ENCODE data around the gene MCCC2. TPM values are rescaled to one million over a fixed set of nuclear protein-coding genes. Genes with fewer than 3 reads are reported as not detected.
A peak's percentile ranks its signal among the peaks of the same experiment; 100 is the strongest.

MCCC2 gene
- total RNA-seq, 2 experiments from 2014 or later = 60.0 to 60.4 TPM

DNA sequence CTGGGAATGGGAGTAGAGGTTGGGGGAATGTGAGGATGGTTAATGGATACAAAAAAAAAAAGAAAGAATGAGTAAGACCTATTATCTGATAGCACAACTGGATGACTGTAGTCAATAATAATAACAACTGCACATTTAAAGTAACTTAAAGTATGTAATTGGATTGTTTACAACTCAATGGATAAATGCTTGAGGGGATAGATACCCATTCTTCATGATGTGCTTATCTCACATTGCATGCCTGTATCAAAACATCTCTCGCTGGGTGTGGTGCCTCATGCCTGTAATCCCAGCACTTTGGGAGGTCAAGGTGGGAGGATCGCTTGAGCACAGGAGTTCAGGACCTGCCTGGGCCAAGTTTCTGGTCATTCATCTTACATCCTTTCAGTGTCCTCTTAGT lies 34.6 kb downstream of the MCCC2 start:
- ATAC-seq (no peak), DNase-seq (no peak)
- H3K27me3 Mint-ChIP-seq = no peaks in the 10 kb centered on the region
- H3K4me1 Mint-ChIP-seq (ENCODE audit: low read depth) = peaks cover 26% of the 10 kb centered on the region
- intact Hi-C loops (cut with micrococcal nuclease) = no loop called here
- no peak overlapping the region for H3K4me3 Mint-ChIP-seq
- TF ChIP-seq, protein P1, sequence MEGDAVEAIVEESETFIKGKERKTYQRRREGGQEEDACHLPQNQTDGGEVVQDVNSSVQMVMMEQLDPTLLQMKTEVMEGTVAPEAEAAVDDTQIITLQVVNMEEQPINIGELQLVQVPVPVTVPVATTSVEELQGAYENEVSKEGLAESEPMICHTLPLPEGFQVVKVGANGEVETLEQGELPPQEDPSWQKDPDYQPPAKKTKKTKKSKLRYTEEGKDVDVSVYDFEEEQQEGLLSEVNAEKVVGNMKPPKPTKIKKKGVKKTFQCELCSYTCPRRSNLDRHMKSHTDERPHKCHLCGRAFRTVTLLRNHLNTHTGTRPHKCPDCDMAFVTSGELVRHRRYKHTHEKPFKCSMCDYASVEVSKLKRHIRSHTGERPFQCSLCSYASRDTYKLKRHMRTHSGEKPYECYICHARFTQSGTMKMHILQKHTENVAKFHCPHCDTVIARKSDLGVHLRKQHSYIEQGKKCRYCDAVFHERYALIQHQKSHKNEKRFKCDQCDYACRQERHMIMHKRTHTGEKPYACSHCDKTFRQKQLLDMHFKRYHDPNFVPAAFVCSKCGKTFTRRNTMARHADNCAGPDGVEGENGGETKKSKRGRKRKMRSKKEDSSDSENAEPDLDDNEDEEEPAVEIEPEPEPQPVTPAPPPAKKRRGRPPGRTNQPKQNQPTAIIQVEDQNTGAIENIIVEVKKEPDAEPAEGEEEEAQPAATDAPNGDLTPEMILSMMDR (IDR thresholded peaks at IDR 0.05) = no peak
- H3K27ac Mint-ChIP-seq = peak overlapping the region; percentile 7
- H3K9me3 Mint-ChIP-seq = no peaks in the 10 kb centered on the region
- ChIA-PET POLR2A (no interaction called here), CTCF (no interaction called here)
- peaks cover 50% of the 10 kb centered on the region for H3K36me3 Mint-ChIP-seq (ENCODE audit: low read depth)

DNA sequence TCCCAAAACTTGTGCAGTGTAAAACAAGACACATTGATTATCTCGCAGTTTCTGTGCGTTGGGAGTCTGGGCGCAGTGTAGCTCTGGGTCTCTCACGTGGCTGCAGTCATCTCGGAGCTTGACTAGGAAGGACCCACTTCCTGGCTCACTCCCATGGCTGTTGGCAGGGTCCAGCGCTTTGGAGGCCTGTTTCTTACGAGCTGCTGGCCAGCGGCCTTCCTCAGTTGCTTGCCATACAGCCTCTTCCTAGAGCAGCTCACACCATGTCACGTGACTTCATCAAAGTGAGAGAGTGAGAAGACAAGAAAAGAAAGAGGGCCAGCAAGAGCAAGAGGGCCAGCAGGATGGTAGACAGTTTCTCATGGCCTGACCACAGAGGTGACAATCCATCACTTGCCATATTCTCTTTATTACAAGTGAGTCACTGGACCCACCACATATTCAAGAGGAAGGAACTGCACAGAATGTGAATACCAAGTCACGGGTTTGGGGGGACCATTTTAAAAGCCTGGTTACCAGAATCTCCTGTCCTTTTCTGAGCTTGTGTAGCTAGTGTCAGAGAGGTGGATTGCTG lies 36.2 kb downstream of the MCCC2 start:
- ChIA-PET POLR2A (no interaction called here), CTCF (no interaction called here)
- Mint-ChIP-seq H3K4me1 (ENCODE audit: low read depth) (peaks cover 22% of the 10 kb centered on the region), H3K4me3 (no peak overlapping the region), H3K27me3 (no peaks in the 10 kb centered on the region), H3K36me3 (ENCODE audit: low read depth) (peaks cover 50% of the 10 kb centered on the region), H3K27ac (no peak overlapping the region), H3K9me3 (no peaks in the 10 kb centered on the region)
- TF ChIP-seq, protein P1 (IDR thresholded peaks at IDR 0.05) = no peak
- DNase-seq = no peak
- intact Hi-C loops (cut with micrococcal nuclease) = no loop called here
- peak; percentile 20 for ATAC-seq

DNA sequence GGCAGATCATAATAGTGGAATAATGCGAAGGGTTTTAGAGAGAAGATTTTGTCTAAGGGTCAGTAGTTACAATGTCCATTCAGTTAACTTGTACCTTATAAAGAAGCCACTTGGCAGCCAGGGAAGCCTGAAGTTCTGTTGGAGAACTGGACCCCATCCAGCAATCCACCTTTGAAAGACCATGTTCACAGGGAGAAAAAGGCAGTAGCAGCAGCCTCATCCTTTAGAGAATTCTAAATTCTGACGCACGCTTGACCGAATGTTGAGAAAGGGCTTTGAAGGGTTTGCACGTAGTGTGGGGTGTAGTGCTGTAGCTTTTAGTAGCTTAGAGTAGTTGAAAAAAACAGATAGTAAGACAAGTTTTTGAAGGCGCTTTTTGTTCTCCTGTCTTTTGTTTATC lies 42.8 kb downstream of the MCCC2 start:
- CTCF ChIA-PET = interaction anchor here (0.6 to 1.8 kb wide), 3 partner anchors 11 to 52 kb away, joined by 3 to 5 read pairs (median 3); no protein-coding TSS in a partner anchor
- POLR2A ChIA-PET = no interaction called here
- no peak for ATAC-seq
- Mint-ChIP-seq H3K27ac (no peak overlapping the region), H3K4me1 (ENCODE audit: low read depth) (peaks cover 5% of the 10 kb centered on the region), H3K9me3 (no peaks in the 10 kb centered on the region), H3K27me3 (no peaks in the 10 kb centered on the region), H3K36me3 (ENCODE audit: low read depth) (peaks cover 49% of the 10 kb centered on the region), H3K4me3 (no peak overlapping the region)
- TF ChIP-seq, protein P1 (IDR thresholded peaks at IDR 0.05) = no peak
- DNase-seq = no peak
- intact Hi-C loops (cut with micrococcal nuclease) = no loop called here

DNA sequence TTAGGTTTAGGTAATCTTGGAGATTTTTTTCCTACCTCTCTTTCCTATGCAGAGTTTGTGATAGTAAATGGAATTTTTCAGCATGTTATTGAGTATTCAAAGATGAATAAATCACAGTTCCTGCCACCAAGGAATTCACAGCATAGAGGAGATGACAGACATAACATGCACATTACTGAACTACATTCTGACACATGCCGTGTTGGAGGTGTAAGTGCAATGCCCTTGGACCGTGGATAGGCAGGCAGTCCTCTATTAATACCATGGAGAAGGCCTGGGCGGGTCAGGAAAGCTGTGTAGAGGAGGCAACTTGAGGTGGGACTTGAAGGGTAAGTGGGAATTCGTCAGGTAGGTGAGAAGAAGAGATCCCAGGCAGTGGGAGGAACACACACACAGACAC lies 43.9 kb downstream of the MCCC2 start:
- intact Hi-C loops (cut with micrococcal nuclease) = no loop called here
- H3K36me3 Mint-ChIP-seq (ENCODE audit: low read depth) = peaks cover 49% of the 10 kb centered on the region
- no peaks in the 10 kb centered on the region for H3K27me3 Mint-ChIP-seq
- DNase-seq = no peak
- ChIA-PET POLR2A (no interaction called here), CTCF (interaction anchor here (1.4 to 1.8 kb wide), 2 partner anchors 9 to 30 kb away, joined by 3 to 5 read pairs; no protein-coding TSS in a partner anchor)
- no peak overlapping the region for H3K4me3 Mint-ChIP-seq
- H3K4me1 Mint-ChIP-seq (ENCODE audit: low read depth) = peaks cover 5% of the 10 kb centered on the region
- H3K27ac Mint-ChIP-seq = no peak overlapping the region
- TF ChIP-seq, protein P1 (IDR thresholded peaks at IDR 0.05) = no peak
- no peak for ATAC-seq
- H3K9me3 Mint-ChIP-seq = no peaks in the 10 kb centered on the region

DNA sequence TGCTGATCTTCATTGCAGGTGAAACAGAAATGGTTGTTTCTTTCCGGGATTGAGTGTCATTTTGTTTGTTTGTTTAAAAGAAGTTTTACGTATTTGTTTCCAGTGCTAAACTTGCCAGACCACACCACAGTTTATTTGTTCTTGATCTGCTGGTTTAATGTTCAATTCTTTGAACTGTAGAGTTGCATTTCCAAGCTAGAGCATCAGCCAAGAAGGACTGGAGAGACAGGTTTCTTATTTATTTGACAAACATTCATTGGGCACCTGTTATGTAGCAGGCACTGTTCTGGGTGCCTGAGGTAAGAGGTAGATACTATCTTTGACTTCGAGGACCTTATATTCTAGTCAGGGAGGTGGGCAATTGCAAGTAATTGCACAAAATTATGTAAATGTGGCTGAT lies 45.0 kb downstream of the MCCC2 start:
- Mint-ChIP-seq H3K36me3 (ENCODE audit: low read depth) (peaks cover 41% of the 10 kb centered on the region), H3K27me3 (no peaks in the 10 kb centered on the region), H3K4me1 (ENCODE audit: low read depth) (peaks cover 5% of the 10 kb centered on the region), H3K27ac (no peak overlapping the region), H3K9me3 (no peaks in the 10 kb centered on the region), H3K4me3 (no peak overlapping the region)
- DNase-seq = no peak
- intact Hi-C loops (cut with micrococcal nuclease) = no loop called here
- no peak for ATAC-seq
- ChIA-PET CTCF (interaction anchor here (0.6 kb wide), 1 partner anchor 166 kb away, joined by 6 read pairs; no protein-coding TSS in a partner anchor), POLR2A (no interaction called here)
- TF ChIP-seq, protein P1 (IDR thresholded peaks at IDR 0.05) = no peak

Measured in activated CD8-positive, alpha-beta T cell treated with anti-CD3 and anti-CD28 coated beads for 36 hours (primary cell).